Neuronal stem cell (in vitro differentiated cells): ENCODE data around the gene TEPSIN.

Experiments
- DNase-seq: peaks from one replicate; pipeline ENCODE4 v3.0.0-alpha.2; 2013; ENCODE audit warnings: low spot score
- H2AFZ ChIP-seq: one replicate; pipeline ENCODE4 v1.6.1; 2013; ENCODE audit warnings: mild to moderate bottlenecking, low read length, inconsistent platforms
- H2AK5ac ChIP-seq: 2 replicates; pipeline ENCODE4 v1.6.1; 2013; ENCODE audit warnings: low read depth, mild to moderate bottlenecking, inconsistent platforms, low read length, moderate library complexity, mixed read lengths
- H2BK120ac ChIP-seq: 2 replicates; pipeline ENCODE4 v1.6.1; 2013; ENCODE audit warnings: low read depth, mild to moderate bottlenecking, inconsistent platforms, low read length, moderate library complexity, mixed read lengths
- H2BK12ac ChIP-seq: one replicate; pipeline ENCODE4 v1.6.1; 2013; ENCODE audit warnings: low read length, inconsistent platforms
- H2BK15ac ChIP-seq: 2 replicates; pipeline ENCODE4 v1.6.1; 2013; ENCODE audit warnings: mild to moderate bottlenecking, low read length, inconsistent platforms, mixed read lengths
- H2BK5ac ChIP-seq: one replicate; pipeline ENCODE4 v1.6.1; 2013; ENCODE audit warnings: inconsistent platforms, mild to moderate bottlenecking, low read length, moderate library complexity
- H3K14ac ChIP-seq: one replicate; pipeline ENCODE4 v1.6.1; 2013; ENCODE audit warnings: low read length, inconsistent platforms
- H3K18ac ChIP-seq: 2 replicates; pipeline ENCODE4 v1.6.1; 2013; ENCODE audit warnings: low read length, inconsistent platforms
- H3K23ac ChIP-seq: 2 replicates; pipeline ENCODE4 v1.6.1; 2013; ENCODE audit warnings: low read depth, mild to moderate bottlenecking, mixed read lengths, low read length, inconsistent platforms; ENCODE audit not compliant: poor library complexity
- H3K27ac ChIP-seq: replicated peaks from 3 replicates; pipeline ENCODE4 v1.5.1; 2013; ENCODE audit warnings: low read length, inconsistent platforms
- H3K27me3 ChIP-seq, 3 experiments: 2 replicates each; pipeline ENCODE4 v1.6.1; 2013; ENCODE audit warnings: low read length in 3 of 3, mild to moderate bottlenecking in 2 of 3, inconsistent platforms in 1 of 3, low read depth in 1 of 3, mixed read lengths in 1 of 3, moderate library complexity in 1 of 3; ENCODE audit not compliant: control insufficient read depth in 3 of 3, insufficient read depth in 3 of 3
- H3K36me3 ChIP-seq, 2 donors: replicated peaks in 1 of 2; 2 replicates each; pipeline ENCODE4 v1.6.1; 2013; ENCODE audit warnings: low read length in 2 of 2; ENCODE audit not compliant: control insufficient read depth in 2 of 2, insufficient read depth in 2 of 2
- H3K4ac ChIP-seq: 2 replicates; pipeline ENCODE4 v1.6.1; 2013; ENCODE audit warnings: inconsistent platforms, mild to moderate bottlenecking, low read length, moderate library complexity
- H3K4me1 ChIP-seq, 2 donors: 1 replicate in 1 of 2; 2 replicates in 1 of 2; pipeline ENCODE4 v1.6.1; 2013; ENCODE audit warnings: low read length in 2 of 2, low read depth in 1 of 2; ENCODE audit not compliant: control insufficient read depth in 2 of 2, insufficient read depth in 1 of 2
- H3K4me2 ChIP-seq: one replicate; pipeline ENCODE4 v1.6.1; 2013; ENCODE audit warnings: mild to moderate bottlenecking, low read length, inconsistent platforms; ENCODE audit not compliant: insufficient read depth, poor library complexity, severe bottlenecking
- H3K4me3 ChIP-seq, 2 donors: 2 replicates each; pipeline ENCODE4 v1.5.1; 2013; ENCODE audit warnings: low read length in 2 of 2, mild to moderate bottlenecking in 2 of 2, inconsistent platforms in 1 of 2, moderate library complexity in 1 of 2
- H3K79me1 ChIP-seq: one replicate; pipeline ENCODE4 v1.6.1; 2013; ENCODE audit warnings: low read depth, mild to moderate bottlenecking, inconsistent platforms, low read length, moderate library complexity
- H3K9ac ChIP-seq: one replicate; pipeline ENCODE4 v1.6.1; 2013; ENCODE audit warnings: mild to moderate bottlenecking, low read depth, low read length, inconsistent platforms; ENCODE audit not compliant: poor library complexity
- H3K9me3 ChIP-seq, 2 donors: replicated peaks in 1 of 2; 2 replicates each; pipeline versions ENCODE3 to v1.6.1; 2013; ENCODE audit warnings: low read length in 2 of 2, mild to moderate bottlenecking in 2 of 2, inconsistent platforms in 1 of 2, low read depth in 1 of 2, mixed read lengths in 1 of 2, moderate library complexity in 1 of 2; ENCODE audit not compliant: control insufficient read depth in 2 of 2, insufficient read depth in 1 of 2
- H4K8ac ChIP-seq: one replicate; pipeline ENCODE4 v1.6.1; 2013; ENCODE audit warnings: low read depth, mild to moderate bottlenecking, inconsistent platforms, low read length, moderate library complexity
- H4K91ac ChIP-seq: one replicate; pipeline ENCODE4 v1.6.1; 2013; ENCODE audit warnings: low read length, low read depth, mild to moderate bottlenecking, inconsistent platforms; ENCODE audit not compliant: poor library complexity
- WGBS, 2 donors: extraction: QIAGEN DNeasy Blood & Tissue Kit; methylation state at CpG; one replicate each; pipeline ENCODE4 v1.1.7; 2013; ENCODE audit warnings: missing lambda C conversion rate in 2 of 2, mixed read lengths in 1 of 2; ENCODE audit not compliant: insufficient read length in 2 of 2, insufficient replicate concordance in 1 of 2; ENCODE audit errors: extremely low coverage in 2 of 2; 5-methylcytosine and 5-hydroxymethylcytosine counted together

The TEPSIN gene

GRCh38 chr17:81277946-81278693 is 39.3 kb upstream of the TEPSIN start:
- Histone ChIP-seq H2BK12ac (peak overlapping the region; percentile 2), H2AK5ac (peak overlapping the region; percentile 26), H2BK120ac (no peak overlapping the region), H3K18ac (no peak overlapping the region), H2AFZ (no peak overlapping the region), H3K36me3 (peaks cover 16 to 69% of the 10 kb centered on the region in 2 donors), H3K79me1 (peaks cover 13% of the 10 kb centered on the region), H4K8ac (peak overlapping the region; percentile 32), H3K27ac (no peak overlapping the region), H3K27me3 (no peaks in the 10 kb centered on the region), H2BK15ac (no peak overlapping the region), H3K14ac (peak overlapping the region; percentile 33), H3K4me1 (peaks cover 0 to 1% of the 10 kb centered on the region in 2 donors), H3K4me3 (no peak overlapping the region), H3K9me3 (peaks cover 0 to 2% of the 10 kb centered on the region in 2 donors), H3K9ac (no peak overlapping the region), H2BK5ac (peak overlapping the region; percentile 10), H3K23ac (no peak overlapping the region), H3K4ac (no peak overlapping the region), H4K91ac (no peak overlapping the region), H3K4me2 (no peak overlapping the region)
- WGBS, 2 donors = no CpG with 5 or more reads among the region's 20 CpGs
- DNase-seq = no peak

GRCh38 chr17:81277421-81277820 is 38.6 kb upstream of the TEPSIN start:
- H3K4me3 ChIP-seq = peak overlapping the region in 1 of 2 donors; percentile 42
- no peak overlapping the region for H2BK15ac ChIP-seq
- H4K91ac ChIP-seq = no peak overlapping the region
- H3K4me2 ChIP-seq = no peak overlapping the region
- no peaks in the 10 kb centered on the region for H3K27me3 ChIP-seq
- peak overlapping the region; percentile 2 for H2BK12ac ChIP-seq
- no CpG with 5 or more reads among the region's 18 CpGs for WGBS, 2 donors
- H2BK120ac ChIP-seq = no peak overlapping the region
- peaks cover 13% of the 10 kb centered on the region for H3K79me1 ChIP-seq
- peak overlapping the region; percentile 32 for H4K8ac ChIP-seq
- H3K14ac ChIP-seq = peak overlapping the region; percentile 33
- H2AK5ac ChIP-seq = no peak overlapping the region
- no peaks in the 10 kb centered on the region for H3K9me3 ChIP-seq
- peaks cover 0 to 1% of the 10 kb centered on the region in 2 donors for H3K4me1 ChIP-seq
- H3K23ac ChIP-seq = no peak overlapping the region
- no peak overlapping the region for H3K9ac ChIP-seq
- no peak overlapping the region for H3K4ac ChIP-seq
- no peak overlapping the region for H3K18ac ChIP-seq
- no peak for DNase-seq
- H2AFZ ChIP-seq = no peak overlapping the region
- peaks cover 16 to 69% of the 10 kb centered on the region in 2 donors for H3K36me3 ChIP-seq
- H3K27ac ChIP-seq = no peak overlapping the region
- peak overlapping the region; percentile 10 for H2BK5ac ChIP-seq

GRCh38 chr17:81276781-81277180 is 37.9 kb upstream of the TEPSIN start:
- no peaks in the 10 kb centered on the region for H3K9me3 ChIP-seq
- H3K4me1 ChIP-seq = peaks cover 0 to 1% of the 10 kb centered on the region in 2 donors
- no peak overlapping the region for H3K4ac ChIP-seq
- no peak overlapping the region for H3K4me3 ChIP-seq
- peaks cover 9% of the 10 kb centered on the region for H3K79me1 ChIP-seq
- H3K4me2 ChIP-seq = no peak overlapping the region
- no peak overlapping the region for H2BK15ac ChIP-seq
- H2AFZ ChIP-seq = no peak overlapping the region
- H3K27ac ChIP-seq = no peak overlapping the region
- no peak overlapping the region for H3K18ac ChIP-seq
- no peak overlapping the region for H3K9ac ChIP-seq
- no peaks in the 10 kb centered on the region for H3K27me3 ChIP-seq
- H3K23ac ChIP-seq = no peak overlapping the region
- WGBS, 2 donors = no CpG with 5 or more reads among the region's 11 CpGs
- H2AK5ac ChIP-seq = no peak overlapping the region
- no peak overlapping the region for H2BK12ac ChIP-seq
- H3K14ac ChIP-seq = no peak overlapping the region
- H2BK120ac ChIP-seq = no peak overlapping the region
- no peak overlapping the region for H4K91ac ChIP-seq
- DNase-seq = no peak
- no peak overlapping the region for H4K8ac ChIP-seq
- H3K36me3 ChIP-seq = peaks cover 16 to 68% of the 10 kb centered on the region in 2 donors
- no peak overlapping the region for H2BK5ac ChIP-seq

- no peak overlapping the region for H2BK12ac ChIP-seq
- H3K9ac ChIP-seq = no peak overlapping the region
- no peak overlapping the region for H3K14ac ChIP-seq
- H2AK5ac ChIP-seq = no peak overlapping the region
- H2BK5ac ChIP-seq = peak overlapping the region; percentile 32
- peaks cover 12 to 77% of the 10 kb centered on the region in 2 donors for H3K36me3 ChIP-seq
- no peak overlapping the region for H2AFZ ChIP-seq
- no peak for DNase-seq
- no peak overlapping the region for H4K8ac ChIP-seq
- no peak overlapping the region for H3K23ac ChIP-seq
- H2BK120ac ChIP-seq = no peak overlapping the region
- WGBS, 2 donors = no CpG with 5 or more reads among the region's 14 CpGs
- no peaks in the 10 kb centered on the region for H3K27me3 ChIP-seq
- no peaks in the 10 kb centered on the region for H3K9me3 ChIP-seq
- H3K4me1 ChIP-seq = no peaks in the 10 kb centered on the region
- no peak overlapping the region for H4K91ac ChIP-seq
- H3K18ac ChIP-seq = no peak overlapping the region
- H3K79me1 ChIP-seq = peaks cover 2% of the 10 kb centered on the region
- no peak overlapping the region for H3K27ac ChIP-seq
- no peak overlapping the region for H2BK15ac ChIP-seq
- H3K4ac ChIP-seq = no peak overlapping the region
- H3K4me3 ChIP-seq = no peak overlapping the region
- no peak overlapping the region for H3K4me2 ChIP-seq
Measured at GRCh38 chr17:81274471-81274855, 35.6 kb upstream of the TEPSIN start.
